Measurements from ENCODE around the gene CRISPLD2.

CRISPLD2 gene

GRCh38 chr16:84836967-84837366 lies 17.2 kb downstream of the CRISPLD2 start:
- TF ChIP-seq CTCF (IDR thresholded peaks at IDR 0.05; ENCODE audit: low read depth, low read length, missing control alignments): no peak
- no peak for DNase-seq (ENCODE audit: extremely low read depth, low read depth)
- no peak overlapping the region for H3K4me3 ChIP-seq (replicated peaks; ENCODE audit: low read depth, low read length)

GRCh38 chr16:84838383-84838948 lies 18.7 kb downstream of the CRISPLD2 start:
- DNase-seq (ENCODE audit: extremely low read depth, low read depth): no peak
- H3K4me3 ChIP-seq (replicated peaks; ENCODE audit: low read depth, low read length): no peak overlapping the region
- TF ChIP-seq CTCF (IDR thresholded peaks at IDR 0.05; ENCODE audit: low read depth, low read length, missing control alignments): no peak

- no peak for DNase-seq (ENCODE audit: extremely low read depth, low read depth)
- TF ChIP-seq CTCF (IDR thresholded peaks at IDR 0.05; ENCODE audit: low read depth, low read length, missing control alignments): no peak
- no peak overlapping the region for H3K4me3 ChIP-seq (replicated peaks; ENCODE audit: low read depth, low read length)
These were observed 19.3 kb downstream of the CRISPLD2 start for GRCh38 chr16:84839054-84839453.

- DNase-seq (ENCODE audit: extremely low read depth, low read depth): no peak
- no peak for TF ChIP-seq CTCF (IDR thresholded peaks at IDR 0.05; ENCODE audit: low read depth, low read length, missing control alignments)
- no peak overlapping the region for H3K4me3 ChIP-seq (replicated peaks; ENCODE audit: low read depth, low read length)
These were observed 20.2 kb downstream of the CRISPLD2 start for GRCh38 chr16:84839956-84840355.

GRCh38 chr16:84840687-84841627 lies 21.2 kb downstream of the CRISPLD2 start:
- no peak overlapping the region for H3K4me3 ChIP-seq (replicated peaks; ENCODE audit: low read depth, low read length)
- no peak for DNase-seq (ENCODE audit: extremely low read depth, low read depth)
- no peak for TF ChIP-seq CTCF (IDR thresholded peaks at IDR 0.05; ENCODE audit: low read depth, low read length, missing control alignments)

GRCh38 chr16:84841787-84842300 lies 22.1 kb downstream of the CRISPLD2 start:
- no peak for TF ChIP-seq CTCF (IDR thresholded peaks at IDR 0.05; ENCODE audit: low read depth, low read length, missing control alignments)
- no peak for DNase-seq (ENCODE audit: extremely low read depth, low read depth)
- H3K4me3 ChIP-seq (replicated peaks; ENCODE audit: low read depth, low read length): no peak overlapping the region
